Measurements from ENCODE around the gene PBX3.

- TF ChIP-seq EP300 (IDR thresholded peaks at IDR 0.05) (no peak), CTCF (IDR thresholded peaks at IDR 0.05) (no peak), POLR2AphosphoS5 (IDR thresholded peaks at IDR 0.05) (no peak)
Measured at GRCh38 chr9:125847735-125848134, 100.6 kb downstream of the PBX3 start.

Data from suprapubic skin (tissue), 4 donors.